ENCODE data around the gene SCAPER.

SCAPER gene

DNA sequence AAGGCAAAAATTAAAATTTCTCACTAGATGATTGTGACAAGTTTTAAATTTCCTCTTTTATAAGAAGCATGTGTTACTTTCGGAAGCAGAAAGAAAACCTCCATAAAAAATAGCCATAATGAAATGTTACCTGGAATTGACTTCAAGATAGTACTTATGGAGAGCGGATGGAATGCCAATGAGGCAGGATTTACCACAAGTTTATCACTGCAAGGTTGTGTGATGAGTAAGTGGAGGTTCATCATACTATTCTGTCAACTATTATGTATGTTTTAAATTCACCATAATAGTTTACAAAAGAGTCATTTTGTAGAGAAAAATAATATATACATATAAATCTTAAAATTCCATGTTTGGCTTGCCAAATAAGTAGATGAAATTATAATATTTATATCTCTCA lies 230.3 kb downstream of the SCAPER start:
- DNase-seq (ENCODE audit: low spot score): no peak

DNA sequence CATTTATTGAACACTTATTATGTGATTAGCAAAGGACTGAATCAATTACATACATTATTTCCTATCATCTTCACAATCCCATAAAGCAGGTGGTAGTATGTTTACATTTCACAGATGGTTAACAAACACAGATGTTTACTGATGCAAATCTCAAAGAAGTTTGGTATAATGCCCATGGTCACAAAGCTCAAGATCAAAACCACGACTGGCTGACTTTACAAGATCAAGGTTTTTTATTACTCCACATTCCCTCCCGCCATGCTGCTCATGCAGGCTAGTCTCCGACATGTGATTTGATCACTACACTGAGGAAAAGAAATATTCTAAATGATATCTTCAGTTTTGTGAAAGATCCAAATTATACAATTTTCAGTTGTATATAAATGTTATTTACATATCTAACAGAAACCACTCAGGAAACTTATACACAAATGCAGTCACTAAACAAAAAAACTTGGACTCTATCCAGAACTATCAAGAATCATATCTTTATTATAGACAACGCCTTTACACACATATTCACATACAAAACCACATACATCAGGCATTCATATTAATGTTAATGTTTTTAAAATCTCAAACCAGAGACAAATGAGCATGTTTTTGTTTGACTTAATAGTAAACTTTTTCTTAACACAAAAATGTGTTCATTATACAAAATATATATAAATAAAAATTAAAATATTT lies 235.5 kb downstream of the SCAPER start:
- no peak for DNase-seq (ENCODE audit: low spot score)

DNA sequence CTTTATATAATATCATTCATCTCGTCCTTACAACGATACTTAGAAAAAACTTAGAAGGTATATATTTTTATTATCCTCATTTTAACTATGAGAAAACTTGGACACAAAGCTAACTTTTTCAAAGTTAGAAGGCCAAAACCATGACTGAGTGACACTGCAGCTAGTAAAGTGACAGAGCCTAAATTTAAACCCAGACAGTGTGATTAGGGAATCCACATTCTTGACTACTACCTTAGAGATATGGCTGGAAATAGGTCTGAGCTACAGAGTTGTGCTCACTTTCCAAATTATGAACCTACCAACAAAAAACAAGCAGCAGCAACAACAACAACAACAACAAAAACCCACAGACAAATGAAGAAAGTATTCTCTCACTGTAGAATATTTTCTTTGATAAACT lies 236.2 kb downstream of the SCAPER start:
- DNase-seq (ENCODE audit: low spot score): no peak

DNA sequence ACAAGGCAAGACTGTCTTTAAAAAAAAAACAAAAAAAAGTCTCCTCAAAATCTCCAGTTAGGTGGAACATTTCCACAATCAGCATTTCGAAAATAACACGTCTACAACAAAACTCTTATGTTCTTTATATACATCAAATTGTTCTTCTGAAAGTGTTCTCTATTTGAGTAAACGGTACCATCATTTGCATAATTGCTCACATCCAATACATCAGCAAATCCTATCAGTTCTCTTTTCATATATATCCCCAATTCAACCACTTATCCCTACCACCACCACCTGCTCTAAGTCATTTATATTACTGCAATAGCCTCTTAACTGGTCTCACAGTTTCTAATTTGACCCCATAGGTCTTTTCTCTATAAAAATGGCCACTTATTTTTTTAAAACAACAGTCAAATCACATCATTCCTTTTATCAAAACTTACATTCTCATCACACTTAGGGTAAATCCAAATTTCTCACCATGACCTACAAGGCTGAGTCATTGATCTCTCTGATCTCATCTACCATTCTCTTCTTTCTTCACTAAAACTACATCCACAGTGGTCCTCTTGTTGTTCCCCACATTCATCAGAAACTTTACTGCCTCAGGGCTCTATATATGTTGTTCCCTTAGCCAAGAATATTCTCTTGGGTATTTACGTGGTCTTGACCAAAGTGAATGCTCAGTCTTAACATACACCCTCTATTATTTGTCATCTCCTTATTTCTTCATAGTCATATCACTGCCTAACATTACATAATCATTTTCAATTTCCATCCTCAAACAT lies 237.0 kb downstream of the SCAPER start:
- no peak for DNase-seq (ENCODE audit: low spot score)

DNA sequence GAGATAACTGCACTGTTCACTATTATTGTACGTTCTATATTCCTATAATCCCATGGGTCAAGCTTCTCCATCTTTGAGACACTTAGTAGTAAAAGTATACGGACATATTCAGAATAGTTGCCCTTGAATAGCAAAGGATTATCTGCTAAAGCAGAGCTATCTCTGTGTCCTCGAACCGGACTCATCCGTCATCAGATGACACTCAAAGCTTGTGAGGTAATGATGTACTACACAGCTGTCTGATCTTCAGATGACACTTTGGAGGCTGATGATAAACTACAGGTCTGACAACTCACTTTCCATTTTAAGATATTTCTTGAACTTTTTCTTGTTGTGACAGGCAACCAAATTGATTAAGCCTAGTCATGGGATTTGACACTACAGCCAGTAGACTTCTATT lies 240.2 kb downstream of the SCAPER start:
- no peak for DNase-seq (ENCODE audit: low spot score)

DNA sequence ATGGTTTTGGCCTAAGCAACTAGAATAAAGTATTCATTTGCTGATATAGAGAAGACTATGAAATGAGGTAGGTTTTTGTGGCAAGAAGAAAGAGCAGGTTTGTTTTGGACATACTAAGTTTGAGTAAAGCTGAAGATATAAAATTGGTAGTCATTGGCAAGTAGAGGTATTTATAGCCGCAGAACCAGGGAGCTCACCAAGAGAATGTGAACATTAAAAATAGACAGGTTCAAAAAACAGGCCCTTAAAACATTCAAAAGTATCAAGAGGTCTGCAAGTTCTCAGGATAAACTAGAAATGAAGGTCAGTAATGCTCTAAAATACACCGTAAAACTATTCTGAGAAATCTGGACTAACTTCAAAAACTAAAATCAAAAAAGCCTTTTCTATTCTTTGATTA lies 240.7 kb downstream of the SCAPER start:
- DNase-seq (ENCODE audit: low spot score): no peak

DNA sequence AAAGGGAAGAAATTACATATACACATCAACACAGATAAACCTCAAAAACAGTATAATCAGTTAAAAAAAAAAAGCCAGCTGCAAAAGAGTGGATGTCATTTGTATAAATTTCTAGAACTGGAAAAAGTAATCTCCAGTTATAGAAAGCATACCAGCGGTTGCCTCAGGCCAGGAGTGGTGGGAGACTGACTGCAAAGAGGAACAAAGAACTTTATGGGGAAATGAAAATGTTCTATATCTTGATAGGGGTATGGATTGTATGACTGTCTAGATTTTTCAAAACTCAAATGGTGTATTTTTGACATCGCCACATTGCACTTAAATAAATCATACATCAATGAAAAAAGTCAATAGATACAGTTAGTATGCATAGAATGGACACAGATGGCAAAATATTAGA lies 241.6 kb downstream of the SCAPER start:
- no peak for DNase-seq (ENCODE audit: low spot score)

DNA sequence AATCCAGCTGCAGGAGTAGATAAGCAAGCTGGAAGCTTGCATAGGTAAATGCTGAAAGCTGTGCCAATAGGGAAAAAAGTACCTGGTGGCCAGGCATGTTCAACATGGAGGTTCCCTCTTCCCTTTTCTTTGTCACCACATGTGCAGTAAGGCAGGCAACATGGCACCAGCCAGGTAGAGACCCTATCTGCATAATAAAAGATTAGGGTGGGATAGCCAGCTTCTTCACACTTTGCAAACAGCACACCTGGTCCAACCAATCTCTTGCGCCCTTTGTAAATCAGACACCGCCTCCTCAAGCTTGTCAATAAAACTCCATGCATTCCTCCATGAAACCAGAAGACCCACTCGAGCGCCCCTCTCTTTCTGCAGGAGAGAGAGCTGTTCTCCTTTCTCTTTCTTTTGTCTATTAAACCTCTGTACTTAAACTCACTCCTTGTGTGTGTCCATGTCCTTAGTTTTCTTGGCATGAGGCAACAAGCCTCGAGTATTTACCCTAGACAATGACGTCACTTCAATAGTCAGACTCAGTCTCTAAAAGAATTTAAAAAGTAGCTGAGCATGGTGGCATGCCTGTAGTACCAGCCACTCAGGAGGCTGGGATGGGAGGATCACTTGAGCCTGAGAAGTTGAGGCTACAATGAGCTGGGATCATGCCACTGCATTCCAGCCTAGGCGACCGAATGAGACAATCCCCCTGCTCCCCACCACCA lies 256.3 kb downstream of the SCAPER start:
- DNase-seq (ENCODE audit: low spot score): no peak

DNA sequence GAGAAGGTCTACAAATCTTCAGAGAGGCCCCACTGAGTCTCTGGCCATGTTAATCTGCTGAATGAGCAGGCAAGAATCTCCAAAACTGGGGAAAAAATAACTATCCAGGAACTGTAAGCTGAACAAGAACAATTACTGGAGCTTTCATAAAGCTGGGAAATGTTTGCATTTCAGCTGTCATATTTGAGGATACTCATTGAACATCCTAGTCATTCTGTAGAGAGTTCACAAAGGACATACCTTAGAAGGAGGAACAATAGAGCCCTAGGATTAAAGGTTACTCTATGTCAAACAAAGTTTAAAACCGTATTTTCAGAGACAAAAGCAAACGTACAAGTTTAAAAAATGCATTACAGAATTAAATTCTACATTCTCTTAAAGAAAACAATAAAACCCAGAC lies 257.5 kb downstream of the SCAPER start:
- no peak for DNase-seq (ENCODE audit: low spot score)

DNA sequence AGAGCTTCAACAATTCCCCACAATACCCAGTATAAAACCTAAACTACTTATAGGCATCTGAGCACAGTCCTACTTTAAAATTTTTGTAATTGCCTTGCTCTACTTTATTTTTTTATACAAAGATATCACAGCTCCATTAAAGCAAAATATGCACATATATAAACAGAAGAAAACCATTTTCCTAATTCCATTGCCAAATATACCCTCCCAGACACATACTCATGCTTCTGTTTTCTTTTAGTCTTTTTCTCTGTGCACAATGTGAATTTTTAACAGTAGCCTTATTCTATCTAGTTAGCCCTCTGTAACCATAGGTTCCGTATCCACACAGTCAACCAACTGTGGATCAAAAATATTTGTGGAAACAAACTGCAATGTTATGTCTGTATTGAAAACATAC lies 260.5 kb downstream of the SCAPER start:
- DNase-seq (ENCODE audit: low spot score): no peak

DNA sequence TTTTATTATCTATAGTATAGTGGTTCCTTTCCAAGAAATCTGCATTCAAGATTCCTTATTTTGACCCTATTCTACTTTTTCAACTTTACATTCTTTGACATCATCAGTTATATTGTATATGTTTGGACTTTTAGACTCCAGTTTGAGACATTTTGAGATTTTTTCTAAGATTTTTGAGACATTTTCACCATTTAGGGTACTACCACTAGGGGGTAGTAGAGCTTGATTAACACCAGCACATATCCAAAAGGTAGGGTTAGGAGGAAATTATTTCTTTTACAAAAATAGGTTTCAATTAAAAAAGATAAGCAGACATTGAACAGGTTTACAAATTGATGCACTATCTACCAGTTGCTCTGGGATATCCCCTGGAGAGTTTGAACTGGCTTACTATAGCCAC lies 262.5 kb downstream of the SCAPER start:
- no peak for DNase-seq (ENCODE audit: low spot score)

DNA sequence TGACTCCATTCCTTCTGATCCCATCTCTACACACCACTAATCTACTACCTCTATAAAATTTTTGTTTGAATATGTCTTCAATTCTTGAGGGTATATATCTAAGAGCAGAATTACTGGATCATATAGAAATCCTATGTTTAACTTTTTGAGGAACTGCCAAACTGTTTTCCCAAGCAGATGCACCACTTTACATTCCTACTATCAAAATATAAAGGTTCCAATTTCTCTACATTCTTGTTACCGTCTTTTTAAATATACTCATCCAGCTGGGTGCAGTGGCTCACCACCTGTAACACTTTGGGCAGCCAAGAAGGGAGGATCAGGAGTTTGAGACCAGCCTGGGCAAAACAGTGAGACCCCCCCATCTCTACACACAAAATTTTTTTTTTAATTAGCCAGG lies 268.0 kb downstream of the SCAPER start:
- no peak for DNase-seq (ENCODE audit: low spot score)

DNA sequence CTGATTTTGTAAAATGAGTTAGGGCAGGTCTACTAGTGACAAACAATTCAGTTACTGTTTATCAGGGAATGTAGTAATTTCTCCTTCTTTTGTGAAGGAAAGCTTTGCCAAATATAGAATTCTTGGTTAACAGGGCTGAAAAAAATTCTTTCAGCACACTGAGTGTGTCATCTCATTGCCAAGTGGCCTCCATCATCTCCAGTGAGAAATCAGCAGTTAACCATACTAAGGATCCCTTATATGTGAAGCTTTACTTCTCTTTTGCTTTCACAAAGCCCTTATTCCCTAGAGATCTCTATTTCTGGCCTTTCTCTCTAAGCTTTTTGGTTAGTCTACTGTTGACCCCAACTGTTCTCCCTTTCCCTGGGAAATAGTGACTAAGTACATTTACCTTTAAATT lies 269.1 kb downstream of the SCAPER start:
- no peak for DNase-seq (ENCODE audit: low spot score)

DNA sequence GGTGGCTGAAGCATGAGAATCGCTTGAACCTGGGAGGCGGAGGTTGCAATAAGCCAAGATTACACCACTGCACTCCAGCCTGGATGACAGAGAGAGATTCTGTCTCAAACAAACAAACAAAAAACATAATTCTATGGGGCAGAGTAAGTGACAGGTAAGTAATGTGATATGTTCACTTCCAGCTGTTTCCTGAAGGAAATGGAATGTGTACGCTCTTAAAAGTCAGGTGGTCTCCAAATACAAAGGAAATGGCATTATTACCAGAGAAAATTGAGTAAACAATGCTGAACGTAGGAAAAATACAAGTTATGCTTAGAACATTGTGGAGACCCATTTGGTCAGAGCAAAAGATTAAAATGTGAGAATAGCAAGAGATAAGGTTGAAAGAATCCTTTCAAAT lies 278.5 kb downstream of the SCAPER start:
- DNase-seq (ENCODE audit: low spot score): no peak

DNA sequence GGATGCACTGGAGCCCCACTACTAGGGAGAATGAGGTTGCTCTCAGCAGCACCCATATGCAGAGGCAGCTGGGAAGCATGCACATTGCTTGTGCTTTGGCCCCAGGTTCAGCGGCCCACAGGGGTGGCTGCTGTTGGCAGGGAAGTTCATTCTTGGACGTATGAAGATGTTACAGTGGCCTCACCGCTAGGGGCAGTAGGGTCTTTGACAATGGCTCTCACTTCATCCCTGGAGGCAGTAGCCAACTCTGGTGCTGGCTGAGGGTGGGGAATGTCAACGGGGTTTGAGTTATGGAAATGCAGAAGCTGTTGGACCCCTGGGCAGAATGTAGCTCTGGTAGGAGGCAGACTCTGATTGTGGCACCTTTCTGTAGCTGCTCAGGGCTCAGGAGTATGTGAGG lies 279.9 kb downstream of the SCAPER start:
- no peak for DNase-seq (ENCODE audit: low spot score)

DNA sequence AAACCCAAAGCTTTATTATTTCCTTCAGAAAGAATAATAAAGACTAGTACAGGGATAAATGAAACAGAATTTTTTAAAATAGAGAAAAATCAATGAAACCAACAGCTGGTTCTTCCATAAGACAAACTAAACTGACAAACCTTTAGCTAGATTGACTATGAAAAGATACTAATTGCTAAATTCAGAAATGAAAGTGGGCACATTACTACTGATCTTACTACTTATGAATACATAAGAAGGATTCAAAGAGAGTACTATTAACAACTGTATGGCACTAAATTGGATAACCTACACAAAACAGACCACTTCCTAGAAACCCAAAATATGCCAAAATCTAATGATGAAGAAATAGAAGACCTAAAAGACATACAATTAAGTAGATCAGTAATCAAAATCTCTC lies 290.4 kb downstream of the SCAPER start:
- DNase-seq (ENCODE audit: low spot score): no peak

DNA sequence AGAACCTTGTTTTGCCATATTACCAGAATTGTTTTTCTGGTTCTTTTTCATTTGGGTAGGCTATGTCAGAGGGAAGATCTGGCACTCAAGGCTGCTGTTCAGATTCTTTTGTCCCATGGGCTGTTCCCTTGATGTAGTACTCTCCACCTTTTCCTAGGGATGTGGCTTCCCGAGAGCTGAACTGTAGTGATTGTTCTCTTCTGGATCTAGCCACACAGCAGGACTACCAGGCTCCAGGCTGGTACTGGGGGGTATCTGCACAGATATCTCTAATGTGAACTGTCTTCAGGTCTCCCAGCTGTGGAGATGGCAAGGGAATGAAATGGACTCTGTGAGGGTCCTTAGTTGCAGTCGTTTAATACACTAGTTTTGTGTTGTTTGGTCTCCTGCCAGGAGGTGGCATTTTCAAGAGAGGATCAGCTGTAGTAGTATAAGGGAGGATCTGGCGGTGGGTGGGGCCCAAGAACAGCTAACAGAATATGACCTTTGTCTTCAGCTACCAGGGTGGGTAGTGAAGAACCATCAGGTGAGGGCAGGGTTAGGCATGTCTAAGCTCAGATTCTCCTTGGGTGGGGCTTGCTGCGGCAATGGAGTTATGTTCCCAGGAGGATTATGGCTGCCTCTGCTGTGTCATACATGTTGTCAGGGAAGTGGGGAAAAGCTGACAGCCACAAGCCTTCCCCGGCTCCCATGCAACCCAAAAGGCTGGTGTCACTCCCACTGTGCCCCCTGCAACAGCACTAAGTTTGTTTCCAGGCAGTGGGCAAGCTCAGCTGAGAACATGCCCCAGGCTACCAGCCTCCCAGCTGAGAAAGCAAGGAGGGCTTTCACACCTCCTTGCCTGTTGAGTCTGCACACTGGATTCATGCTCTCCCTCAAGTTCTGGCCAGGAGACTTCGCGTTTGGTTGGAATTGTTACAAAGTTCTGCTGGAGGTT lies 316.1 kb downstream of the SCAPER start:
- DNase-seq (ENCODE audit: low spot score): no peak

DNA sequence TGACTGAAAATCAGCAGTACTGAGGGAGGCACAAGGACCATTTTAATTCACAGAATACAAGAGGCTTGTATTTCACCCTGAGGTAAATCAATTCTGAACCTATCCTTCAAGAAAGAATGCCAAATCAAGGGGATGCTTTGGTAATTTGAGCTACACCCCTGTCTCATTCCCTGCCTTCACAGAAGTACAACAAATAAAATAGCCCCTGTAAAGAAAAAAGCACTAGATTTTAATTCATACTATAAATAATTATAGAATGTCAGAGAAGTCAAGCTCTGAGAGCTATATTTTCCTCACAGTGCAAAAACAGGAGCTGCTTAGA lies 319.6 kb downstream of the SCAPER start:
- DNase-seq (ENCODE audit: low spot score): no peak

DNA sequence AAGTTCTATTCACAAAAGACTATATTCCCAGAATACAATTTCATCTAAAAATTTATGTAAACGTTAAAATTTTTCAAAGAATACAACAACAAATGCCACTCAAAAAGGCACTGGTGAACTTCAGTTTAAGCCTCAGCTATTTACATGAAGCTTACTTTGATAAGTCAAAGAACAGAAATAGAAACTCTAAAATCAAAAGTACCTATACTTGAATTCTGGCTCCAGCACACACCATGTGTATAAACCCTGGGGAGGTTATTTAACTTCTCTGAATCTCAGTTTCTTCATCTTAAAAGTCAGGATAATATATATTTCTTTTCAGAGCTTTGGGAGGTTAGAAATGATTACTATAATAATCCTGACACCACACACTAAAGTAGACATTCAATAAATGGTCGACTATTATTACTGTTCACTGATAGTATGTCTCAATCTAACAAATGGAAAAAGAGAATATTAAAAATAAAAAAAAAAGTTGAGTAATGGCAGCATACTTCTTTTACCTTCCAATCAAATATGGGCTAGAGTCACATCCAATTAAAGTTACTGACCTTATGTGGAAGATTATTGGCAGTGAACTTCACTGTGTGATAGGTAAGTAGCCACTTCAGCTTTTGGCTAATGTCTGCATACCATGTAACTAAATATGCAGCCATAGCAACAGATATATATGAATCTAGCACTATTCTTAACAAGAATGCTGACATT lies 320.1 kb downstream of the SCAPER start:
- DNase-seq (ENCODE audit: low spot score): no peak

DNA sequence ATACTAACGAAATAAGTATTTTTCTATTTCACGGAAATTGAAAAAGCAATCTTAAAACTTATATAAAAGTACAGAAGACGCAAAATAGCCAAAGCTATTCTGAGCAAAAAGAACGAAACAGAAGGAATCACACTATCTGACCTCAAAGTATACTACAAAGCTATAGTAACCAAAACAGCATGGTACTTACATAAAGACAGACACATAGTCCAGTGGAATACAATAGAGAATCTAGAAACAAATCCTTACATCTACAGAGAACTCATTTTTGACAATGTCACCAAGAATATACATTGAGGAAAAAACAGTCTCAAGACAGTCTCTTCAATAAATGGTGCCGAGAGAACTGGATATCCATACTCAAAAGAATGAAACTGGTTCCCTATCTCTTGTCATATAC lies 322.6 kb downstream of the SCAPER start:
- DNase-seq (ENCODE audit: low spot score): no peak

DNA sequence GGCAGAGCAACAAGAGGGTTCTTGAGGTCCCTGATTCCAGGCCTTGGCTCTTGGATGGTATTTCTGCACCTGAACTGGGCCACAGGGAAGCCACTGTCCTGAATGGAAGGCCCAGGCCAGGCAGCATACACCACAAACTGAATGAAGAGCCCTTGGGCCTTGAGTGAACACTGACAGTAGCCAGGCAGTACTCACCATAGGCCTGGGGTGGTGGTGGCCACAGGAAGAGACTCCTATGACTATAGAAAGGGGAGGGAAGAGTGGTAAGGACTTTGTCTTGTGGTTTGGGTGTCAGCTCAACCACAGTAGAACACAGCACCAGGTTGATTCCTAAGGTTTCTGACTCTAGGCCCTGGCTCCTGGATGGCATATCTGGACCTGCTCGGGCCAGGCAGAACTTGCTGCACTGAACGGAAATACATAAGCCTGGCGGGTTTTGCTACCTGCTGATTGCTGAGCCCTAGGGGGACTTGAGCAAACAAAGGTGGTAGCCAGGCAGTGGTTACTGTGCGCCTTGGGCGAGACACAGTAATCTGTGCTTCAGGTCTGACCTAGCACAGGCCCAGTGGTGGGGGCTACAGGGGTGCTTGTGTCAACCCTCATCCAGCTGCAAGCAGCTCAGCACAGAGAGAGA lies 327.1 kb downstream of the SCAPER start:
- no peak for DNase-seq (ENCODE audit: low spot score)

All from kidney capillary endothelial cell (primary cell).